Smooth muscle cell (in vitro differentiated cells): Measurements from ENCODE around the gene AKAP5. TPM values are rescaled to one million over a fixed set of nuclear protein-coding genes. Genes with fewer than 3 reads are reported as not detected.

ENCODE experiments used
- DNase-seq: peaks from one replicate; lab custom pipeline; 2025; ENCODE audit not compliant: unreplicated experiment; lab: John Stamatoyannopoulos, UW
- H2AFZ ChIP-seq: fragments of 200-600 bp; sonication (generic); 2 replicates; pipeline ENCODE4 v1.6.0; 2016; ENCODE audit warnings: antibody characterized with exemption, low read depth, mild to moderate bottlenecking
- H3F3A ChIP-seq: fragments of 200-600 bp; sonication (generic); 2 replicates; pipeline ENCODE4 v1.6.0; 2017; ENCODE audit warnings: antibody characterized with exemption, low read depth
- H3K27ac ChIP-seq: fragments of 200-600 bp; sonication (generic); 2 replicates; pipeline ENCODE4 v1.5.1; 2016; ENCODE audit warnings: low read depth, mild to moderate bottlenecking
- H3K27me3 ChIP-seq: fragments of 200-600 bp; sonication (generic); 2 replicates; pipeline ENCODE4 v1.6.1; 2016; ENCODE audit warnings: low read depth, mild to moderate bottlenecking
- H3K36me3 ChIP-seq: fragments of 200-600 bp; sonication (generic); 2 replicates; pipeline ENCODE4 v1.5.1; 2016; ENCODE audit warnings: low read depth
- H3K4me1 ChIP-seq: fragments of 200-600 bp; sonication (generic); 2 replicates; pipeline ENCODE4 v1.5.1; 2016; ENCODE audit warnings: low read depth
- H3K4me2 ChIP-seq: fragments of 200-600 bp; sonication (generic); 2 replicates; pipeline ENCODE4 v1.6.0; 2016; ENCODE audit warnings: mild to moderate bottlenecking
- H3K4me3 ChIP-seq: fragments of 200-600 bp; sonication (generic); 2 replicates; pipeline ENCODE4 v1.5.1; 2016; ENCODE audit warnings: mild to moderate bottlenecking
- H3K79me2 ChIP-seq: fragments of 200-600 bp; sonication (generic); 2 replicates; pipeline ENCODE4 v1.6.0; 2016; ENCODE audit warnings: low read depth, mild to moderate bottlenecking
- H3K9ac ChIP-seq: fragments of 200-600 bp; sonication (generic); 2 replicates; pipeline ENCODE4 v1.6.0; 2016; ENCODE audit warnings: low read depth
- H3K9me3 ChIP-seq: fragments of 200-600 bp; sonication (generic); replicated peaks from 2 replicates; pipeline ENCODE4 v1.5.1; 2016; ENCODE audit warnings: low read depth
- H4K20me1 ChIP-seq: fragments of 200-600 bp; sonication (generic); 2 replicates; pipeline ENCODE4 v1.6.0; 2016; ENCODE audit warnings: low read depth
- CTCF ChIP-seq: fragments of 200-600 bp; sonication (generic); IDR thresholded peaks from 2 replicates; pipeline ENCODE4 v1.5.1; 2017; ENCODE audit warnings: borderline replicate concordance, mild to moderate bottlenecking, antibody characterized with exemption; ENCODE audit not compliant: insufficient read depth, poor library complexity, severe bottlenecking
- WGBS: methylation state at CpG from one replicate; pipeline ENCODE4 v1.1.7; 2016; ENCODE audit warnings: low lambda C conversion rate; 5-methylcytosine and 5-hydroxymethylcytosine counted together
- polyA plus RNA-seq: library from polyadenylated mRNA; unstranded; fragments of >200 nt; fragmentation: Nextera tagmentation; extraction: Ambion mirVana; gene quantifications from 2 replicates; pipeline ENCODE4 v1.2.1, GENCODE V29; 2016
- total RNA-seq: library from RNA; depleted of rRNA; stranded (reverse); fragments of >200 nt; gene quantifications from 2 replicates; pipeline ENCODE4 v1.2.3, GENCODE V29; 2014

Gene AKAP5
- total and polyA plus RNA-seq, 2 experiments from 2014 or later, result 0.94 to 4.4 TPM

- Histone ChIP-seq H3K79me2 (peaks cover 4% of the 10 kb centered on the region), H3K9ac (no peak overlapping the region), H3K27me3 (no peaks in the 10 kb centered on the region), H3K9me3 (no peaks in the 10 kb centered on the region), H4K20me1 (peaks cover 7% of the 10 kb centered on the region), H3K27ac (no peak overlapping the region), H3K4me3 (peak overlapping the region; percentile 77), H2AFZ (peak overlapping the region; percentile 60), H3K36me3 (no peaks in the 10 kb centered on the region), H3K4me2 (peak overlapping the region; percentile 98), H3F3A (peaks cover 21% of the 10 kb centered on the region), H3K4me1 (peaks cover 11% of the 10 kb centered on the region)
- no peak for DNase-seq
- 24% methylated on average over 6 of the region's 6 CpGs for WGBS
- no peak for TF ChIP-seq CTCF
Observed at GRCh38 chr14:64464651-64465050, 648 bp upstream of the AKAP5 start.

- peak; percentile 42 for TF ChIP-seq CTCF
- Histone ChIP-seq H3K27ac (peak overlapping the region; percentile 25), H3K4me3 (peak overlapping the region; percentile 77), H3F3A (peaks cover 21% of the 10 kb centered on the region), H3K4me2 (peak overlapping the region; percentile 98), H3K79me2 (peaks cover 4% of the 10 kb centered on the region), H3K36me3 (no peaks in the 10 kb centered on the region), H3K9ac (peak overlapping the region; percentile 5), H3K4me1 (peaks cover 11% of the 10 kb centered on the region), H3K9me3 (no peaks in the 10 kb centered on the region), H2AFZ (peak overlapping the region; percentile 34), H3K27me3 (no peaks in the 10 kb centered on the region), H4K20me1 (peaks cover 7% of the 10 kb centered on the region)
- DNase-seq, result no peak
- 8% methylated on average over 15 of the region's 15 CpGs for WGBS
Observed at GRCh38 chr14:64465831-64466554, 694 bp downstream of the AKAP5 start.

- Histone ChIP-seq H3K4me3 (peak overlapping the region; percentile 77), H3K4me1 (peaks cover 11% of the 10 kb centered on the region), H3K9me3 (no peaks in the 10 kb centered on the region), H3K79me2 (peaks cover 11% of the 10 kb centered on the region), H3K4me2 (peak overlapping the region; percentile 98), H3K36me3 (no peaks in the 10 kb centered on the region), H3K27ac (peak overlapping the region; percentile 25), H3F3A (peaks cover 21% of the 10 kb centered on the region), H3K27me3 (no peaks in the 10 kb centered on the region), H4K20me1 (peaks cover 7% of the 10 kb centered on the region), H3K9ac (no peak overlapping the region), H2AFZ (no peak overlapping the region)
- no peak for DNase-seq
- TF ChIP-seq CTCF, result no peak
- 17% methylated on average over 3 of the region's 3 CpGs for WGBS
Observed at GRCh38 chr14:64467101-64467500, 1.8 kb downstream of the AKAP5 start.

GRCh38 chr14:64467566-64467965 lies 2.3 kb downstream of the AKAP5 start:
- Histone ChIP-seq H3K27me3 (no peaks in the 10 kb centered on the region), H3K9ac (no peak overlapping the region), H3K79me2 (peaks cover 11% of the 10 kb centered on the region), H2AFZ (no peak overlapping the region), H3K4me2 (peak overlapping the region; percentile 98), H3K4me3 (no peak overlapping the region), H3K36me3 (no peaks in the 10 kb centered on the region), H3F3A (peaks cover 21% of the 10 kb centered on the region), H3K4me1 (peaks cover 11% of the 10 kb centered on the region), H3K27ac (peak overlapping the region; percentile 25), H4K20me1 (peaks cover 7% of the 10 kb centered on the region), H3K9me3 (no peaks in the 10 kb centered on the region)
- no peak for TF ChIP-seq CTCF
- DNase-seq, result no peak
